ENCODE data around the gene NAIF1.
"Not testable (repeated sequence)": the region's sequence is repeated elsewhere in the genome, so short reads cannot be mapped to it uniquely, and the experiment has no call there.

The NAIF1 gene

DNA sequence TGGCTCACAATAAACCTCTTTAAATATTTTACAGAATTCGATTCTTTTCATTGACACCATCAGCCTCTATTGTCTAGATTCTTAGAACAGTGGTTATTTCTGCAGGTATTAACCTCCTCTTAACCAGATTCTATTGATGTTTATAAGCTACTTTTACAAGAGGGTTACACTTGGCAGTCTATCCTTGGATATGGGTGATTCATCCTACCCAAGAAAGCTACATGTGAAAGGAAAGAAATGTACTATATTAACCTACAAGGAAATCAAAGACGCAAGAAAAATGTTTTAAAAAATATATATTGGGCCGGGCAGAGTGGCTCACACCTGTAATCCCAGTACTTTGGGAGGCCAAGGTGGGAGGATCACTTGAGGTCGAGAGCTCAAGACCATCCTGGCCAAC, 17.6 kb upstream of the NAIF1 start:
- DNase-seq = no peak

DNA sequence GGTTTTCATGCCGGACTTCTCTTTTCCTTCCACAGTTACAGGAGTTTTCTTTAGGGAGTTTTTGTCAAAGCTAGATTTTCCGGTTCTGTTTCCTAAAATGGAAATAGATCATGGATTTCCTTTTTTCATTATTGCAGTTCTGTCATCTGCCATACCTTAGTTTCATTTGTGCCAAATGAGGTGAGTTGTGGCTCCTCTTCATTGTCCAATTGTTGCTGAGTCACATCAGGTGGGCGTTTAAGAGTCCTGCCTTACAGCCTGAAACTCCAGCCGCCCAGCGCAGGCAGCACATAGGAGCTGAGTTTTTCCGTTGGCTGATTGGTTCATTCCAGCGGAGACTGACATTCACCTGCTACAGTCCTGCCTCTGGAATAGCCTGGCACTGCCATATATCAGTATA, 15.0 kb upstream of the NAIF1 start:
- DNase-seq = no peak

DNA sequence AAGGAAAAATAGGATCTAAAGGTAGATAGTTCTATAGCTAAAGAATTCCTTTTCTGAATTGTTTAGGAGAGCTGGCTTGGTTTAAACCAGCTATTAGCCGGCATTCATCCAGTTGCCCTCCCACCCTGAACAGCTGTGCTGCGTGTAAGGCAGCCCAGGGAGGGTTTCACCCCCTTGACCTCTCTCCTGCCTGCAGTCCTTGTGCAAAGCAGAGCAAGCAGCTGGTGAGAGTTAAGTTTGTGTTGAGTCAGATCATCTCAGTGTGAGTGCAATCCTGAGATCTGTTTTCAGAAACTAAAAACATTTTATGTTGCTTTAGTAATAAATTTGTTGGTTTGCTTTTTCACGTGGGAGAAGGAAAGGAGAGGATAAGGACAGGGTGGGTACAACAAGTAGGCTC, 13.9 kb upstream of the NAIF1 start:
- DNase-seq = no peak

DNA sequence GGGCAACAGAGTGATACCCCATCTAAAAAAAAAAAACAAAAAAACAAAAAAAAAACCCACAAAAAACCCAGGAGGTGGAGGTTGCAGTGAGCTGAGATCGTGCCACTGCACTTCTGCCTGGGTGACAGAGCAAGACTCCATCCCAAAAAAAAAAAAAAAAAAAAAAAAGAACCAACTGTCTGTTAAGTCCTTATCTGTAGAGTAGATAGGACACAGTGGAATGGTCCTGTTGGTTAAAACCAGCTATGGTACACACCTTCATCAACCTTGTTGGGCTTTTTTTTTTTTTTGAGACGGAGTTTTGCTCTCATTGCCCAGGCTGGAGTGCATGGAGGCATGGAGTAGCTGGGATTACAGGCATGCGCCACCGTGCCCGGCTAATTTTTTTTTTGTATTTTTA, 13.1 kb upstream of the NAIF1 start:
- DNase-seq = no peak

DNA sequence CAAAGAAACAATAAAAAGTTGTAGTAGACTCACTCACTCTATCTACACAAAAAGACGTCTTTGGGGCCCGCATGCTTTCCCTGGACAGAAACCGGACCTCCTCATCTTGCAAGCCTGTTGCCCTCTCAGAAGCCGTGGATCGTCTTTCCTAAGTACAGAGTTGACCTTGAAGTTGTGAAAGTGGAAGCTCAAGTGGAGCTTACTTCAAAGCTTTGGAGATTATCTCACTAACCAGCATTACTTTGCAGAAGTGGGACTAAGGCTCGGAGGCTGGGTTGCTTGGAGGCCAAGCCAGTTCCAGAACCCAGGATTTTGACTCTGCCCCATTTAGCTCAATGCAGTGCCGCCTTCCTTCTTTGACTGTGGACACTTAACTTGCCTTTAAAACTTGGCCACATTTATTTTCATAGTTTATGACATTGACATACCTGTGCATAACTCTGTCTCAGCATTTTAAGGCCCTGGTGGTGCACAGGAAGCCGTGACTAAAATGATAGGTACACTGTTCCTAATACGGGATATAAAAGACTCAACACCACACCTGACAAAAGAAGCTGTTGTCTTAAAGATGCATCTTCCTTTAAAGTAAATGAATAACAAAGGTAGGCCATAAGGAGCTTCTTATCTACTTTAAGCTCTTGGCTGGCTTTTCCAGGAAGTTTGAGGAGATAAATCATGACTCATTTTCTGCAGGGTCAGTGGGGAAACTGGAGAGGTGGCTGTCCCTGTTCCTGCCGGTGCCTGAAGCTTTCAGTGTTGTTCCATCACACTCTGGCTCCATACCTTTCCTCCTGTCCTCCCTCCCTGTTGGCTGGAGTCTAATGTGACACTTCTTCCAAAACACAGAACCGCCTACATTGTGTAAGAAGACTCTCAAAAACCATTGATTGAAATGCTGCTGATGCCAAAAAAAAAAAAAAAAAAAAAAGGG, 11.6 kb upstream of the NAIF1 start:
- no peak for DNase-seq

DNA sequence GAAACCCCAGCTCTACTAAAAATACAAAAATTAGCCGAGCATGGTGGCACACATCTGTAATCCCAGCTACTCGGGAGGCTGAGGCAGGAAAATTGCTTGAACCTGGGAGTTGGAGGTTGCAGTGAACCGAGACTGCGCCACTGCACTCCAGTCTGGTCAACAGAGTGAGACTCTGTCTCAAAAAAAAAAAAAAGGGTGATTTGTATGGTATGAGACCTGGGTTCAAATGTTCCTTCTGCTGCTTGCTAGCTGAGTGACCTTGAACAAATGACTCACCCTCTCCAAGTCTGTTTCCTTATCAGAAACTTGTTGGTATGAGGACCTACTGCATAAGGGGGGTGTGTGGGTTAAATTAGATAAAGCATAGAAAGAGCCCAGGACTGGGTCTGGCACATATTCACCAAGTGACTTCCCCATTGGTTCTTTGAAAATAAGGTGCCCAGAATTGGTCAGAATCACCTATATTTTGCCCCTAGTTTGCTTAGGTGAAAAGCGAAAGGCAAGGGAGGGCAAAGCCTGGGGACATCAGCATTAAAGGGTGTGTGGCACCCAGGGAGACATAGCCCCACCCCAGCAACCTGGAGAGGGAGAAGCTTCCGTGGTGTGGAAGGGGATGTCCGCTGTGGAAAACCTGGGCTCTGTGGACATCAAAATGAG, 10.9 kb upstream of the NAIF1 start:
- DNase-seq = no peak

DNA sequence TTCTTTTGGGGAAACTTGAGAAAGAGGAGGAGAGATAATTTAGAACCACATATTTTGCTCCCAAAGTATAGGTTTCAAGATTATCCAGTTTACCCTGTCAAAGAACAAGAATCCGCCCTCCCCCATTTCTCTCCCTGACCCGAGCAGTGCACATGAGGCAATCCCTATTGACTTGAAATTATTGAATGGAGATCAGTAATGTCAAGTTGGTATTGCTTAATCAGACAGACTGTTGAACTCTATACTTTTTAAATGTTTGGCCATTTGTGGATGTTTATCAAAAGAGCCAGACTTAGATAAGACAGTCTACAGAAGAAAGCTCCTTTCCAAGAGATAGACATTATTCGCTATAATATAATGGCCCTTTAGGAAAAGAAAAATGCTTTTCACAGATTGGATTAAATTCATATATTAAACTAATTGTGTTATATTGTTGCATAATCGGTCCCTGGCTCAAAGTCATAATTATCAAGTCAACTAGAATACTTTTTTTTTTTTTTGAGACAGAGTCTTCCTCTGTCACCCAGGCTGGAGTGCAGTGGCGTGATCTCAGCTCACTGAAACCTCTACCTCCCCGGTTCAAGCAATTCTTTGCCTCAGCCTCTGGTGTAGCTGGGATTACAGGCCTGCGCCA, 6.2 kb upstream of the NAIF1 start:
- DNase-seq = no peak

DNA sequence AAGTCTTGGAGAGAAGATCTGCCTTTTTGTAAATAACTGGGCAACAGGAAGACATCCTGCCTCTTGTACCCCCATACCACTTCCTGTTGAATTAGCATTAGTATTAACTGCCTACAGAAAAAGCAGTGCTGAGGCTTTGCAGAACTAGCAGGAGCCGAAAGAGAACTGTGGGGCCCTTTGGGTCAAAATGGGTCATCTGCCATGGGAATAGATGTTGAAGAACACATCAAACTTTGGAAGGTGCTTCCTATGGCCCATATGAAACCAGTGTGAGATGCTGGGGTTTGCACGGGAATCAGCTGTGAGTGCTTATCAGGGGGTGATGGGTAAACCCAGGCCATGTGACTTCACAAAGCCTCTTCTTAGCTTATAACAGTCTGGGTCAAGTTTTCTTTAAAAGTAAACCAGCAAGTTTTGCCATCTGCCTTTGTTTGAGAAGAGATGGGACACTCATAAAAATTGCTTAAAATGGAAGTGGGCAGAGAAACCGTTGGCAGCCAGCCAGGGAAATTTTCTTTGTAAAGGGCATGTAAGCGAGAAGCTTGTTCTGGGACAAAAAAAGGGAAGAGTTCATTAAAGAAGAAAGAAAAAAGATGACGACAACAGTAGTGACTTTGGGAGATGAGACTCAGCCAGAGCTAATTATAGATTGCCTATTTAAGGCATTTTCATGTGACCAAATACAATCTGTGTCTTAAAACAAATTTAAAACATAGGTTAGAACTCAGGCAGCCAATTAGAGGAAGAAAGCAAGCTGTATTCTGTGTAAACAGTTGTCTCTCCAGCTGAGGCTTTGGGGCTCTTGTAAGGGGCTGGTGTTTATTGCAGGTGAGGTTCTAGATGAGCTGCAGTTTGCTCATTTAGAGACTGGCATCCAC, 5.3 kb upstream of the NAIF1 start:
- peak; percentile 55 for DNase-seq

DNA sequence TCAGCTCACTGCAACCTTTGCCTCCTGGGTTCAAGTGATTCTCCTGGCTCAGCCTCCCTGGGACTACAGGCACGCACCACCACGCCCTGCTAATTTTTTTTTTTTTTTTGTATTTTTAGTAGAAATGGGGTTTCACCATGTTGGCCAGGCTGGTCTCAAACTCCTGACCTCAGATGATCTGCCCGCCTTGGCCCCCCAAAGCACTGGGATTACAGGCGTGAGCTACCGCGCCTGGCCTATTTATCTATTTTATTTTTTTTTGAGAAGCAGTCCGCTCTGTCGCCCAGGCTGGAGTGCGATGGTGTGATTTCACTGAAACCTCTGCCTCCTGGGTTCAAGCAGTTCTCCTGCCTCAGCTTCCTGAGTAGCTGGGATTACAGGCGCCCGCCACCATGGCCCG, 4.4 kb upstream of the NAIF1 start:
- DNase-seq = not testable (repeated sequence)

DNA sequence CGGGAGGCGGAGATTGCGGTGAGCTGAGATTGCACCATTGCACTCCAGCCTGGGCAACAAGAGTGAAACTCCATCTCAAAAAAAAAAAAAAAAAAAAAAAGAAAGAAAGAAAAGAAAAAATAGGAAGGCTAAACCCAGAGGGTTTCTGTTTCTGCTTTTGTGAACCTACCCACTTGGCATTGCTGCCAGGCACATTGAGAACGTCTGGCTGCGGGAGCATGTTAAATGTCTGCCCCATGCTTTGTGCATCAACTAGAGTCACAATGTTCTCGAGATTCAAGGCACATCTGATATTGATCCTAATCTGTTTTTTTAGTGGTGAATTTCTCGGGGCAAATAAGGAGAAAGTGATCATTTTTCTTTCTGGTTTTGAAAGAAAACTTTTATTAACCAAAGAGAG, 3.8 kb upstream of the NAIF1 start:
- DNase-seq = no peak

DNA sequence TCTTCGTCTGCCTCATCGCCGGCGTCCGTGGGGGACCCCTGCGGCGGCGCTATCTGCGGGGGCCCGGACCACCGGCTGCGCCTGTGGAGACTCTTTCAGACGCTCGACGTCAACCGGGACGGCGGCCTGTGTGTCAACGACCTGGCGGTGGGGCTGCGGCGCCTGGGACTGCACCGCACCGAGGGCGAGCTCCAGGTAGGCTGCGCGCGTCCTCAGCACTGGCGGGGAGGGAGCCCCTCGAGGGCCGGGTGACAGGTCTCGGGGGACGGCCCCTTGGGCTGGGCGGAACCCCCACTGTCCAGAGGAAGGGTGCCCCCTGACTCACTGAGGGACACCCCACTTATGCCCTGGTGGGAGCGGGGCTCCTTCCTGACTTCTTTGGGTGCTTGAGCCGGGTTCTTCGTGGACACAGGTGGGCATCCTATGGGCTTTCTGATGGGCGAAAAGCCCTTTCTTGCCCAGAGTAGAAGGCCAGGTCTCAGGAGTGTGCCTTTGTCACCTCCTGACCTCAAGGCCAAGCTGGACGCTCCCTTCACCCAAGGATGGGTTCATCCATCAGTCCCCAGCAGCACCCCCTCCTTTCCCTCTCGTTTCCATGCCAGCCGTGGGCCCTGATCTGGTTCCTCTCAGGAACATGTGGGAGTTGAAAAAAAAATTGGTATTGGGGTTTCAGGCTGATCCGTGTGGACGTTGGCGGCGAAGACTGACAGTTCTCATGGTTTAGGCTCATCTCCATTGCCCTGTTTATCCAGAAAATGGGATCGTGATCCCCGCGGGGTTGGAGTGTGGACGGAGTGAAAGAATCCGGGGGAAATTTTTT, 1.5 kb upstream of the NAIF1 start:
- DNase-seq = no peak

DNA sequence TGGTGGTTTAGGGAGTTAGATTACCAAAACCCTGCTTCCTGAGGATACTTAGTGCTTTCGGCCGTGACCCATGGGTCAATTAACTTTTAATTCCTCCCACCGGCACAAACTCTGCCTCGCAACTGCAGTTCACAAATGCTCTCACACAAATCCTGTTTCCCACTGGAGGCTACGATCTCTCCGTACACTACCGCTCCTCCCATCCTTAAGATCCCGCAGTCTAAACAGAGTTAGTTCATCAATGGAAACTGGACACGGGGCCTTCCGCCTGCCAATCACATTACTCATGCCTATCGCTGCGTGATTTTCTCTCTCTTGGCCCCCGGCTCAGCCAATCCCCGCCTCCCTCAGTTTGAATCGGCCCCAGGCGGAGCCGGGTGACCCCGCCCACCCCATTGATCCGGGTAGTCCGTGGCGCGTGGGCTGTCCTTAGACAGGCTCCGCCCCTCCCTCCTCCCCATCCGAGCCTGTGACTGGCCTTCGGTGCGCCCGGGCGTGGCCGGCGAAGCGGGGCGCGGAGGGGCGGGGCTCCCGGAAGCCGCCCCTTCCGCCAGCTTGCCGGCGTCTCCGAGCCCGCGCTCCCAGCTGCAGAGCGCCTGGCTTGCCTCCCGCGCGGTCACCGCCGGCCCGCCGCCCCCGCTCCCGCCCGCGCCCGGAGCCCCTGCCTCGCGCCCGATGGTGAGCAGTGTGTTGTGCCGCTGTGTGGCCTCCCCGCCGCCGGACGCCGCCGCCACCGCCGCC, 695 bp upstream of the NAIF1 start, which contains the start of gene SLC25A25:
SLC25A25 (plus strand) TSS at position 588 of the 741 bp plus-strand sequence; CDS start at position 676, 88 bp downstream.
- peak; percentile 94 for DNase-seq

DNA sequence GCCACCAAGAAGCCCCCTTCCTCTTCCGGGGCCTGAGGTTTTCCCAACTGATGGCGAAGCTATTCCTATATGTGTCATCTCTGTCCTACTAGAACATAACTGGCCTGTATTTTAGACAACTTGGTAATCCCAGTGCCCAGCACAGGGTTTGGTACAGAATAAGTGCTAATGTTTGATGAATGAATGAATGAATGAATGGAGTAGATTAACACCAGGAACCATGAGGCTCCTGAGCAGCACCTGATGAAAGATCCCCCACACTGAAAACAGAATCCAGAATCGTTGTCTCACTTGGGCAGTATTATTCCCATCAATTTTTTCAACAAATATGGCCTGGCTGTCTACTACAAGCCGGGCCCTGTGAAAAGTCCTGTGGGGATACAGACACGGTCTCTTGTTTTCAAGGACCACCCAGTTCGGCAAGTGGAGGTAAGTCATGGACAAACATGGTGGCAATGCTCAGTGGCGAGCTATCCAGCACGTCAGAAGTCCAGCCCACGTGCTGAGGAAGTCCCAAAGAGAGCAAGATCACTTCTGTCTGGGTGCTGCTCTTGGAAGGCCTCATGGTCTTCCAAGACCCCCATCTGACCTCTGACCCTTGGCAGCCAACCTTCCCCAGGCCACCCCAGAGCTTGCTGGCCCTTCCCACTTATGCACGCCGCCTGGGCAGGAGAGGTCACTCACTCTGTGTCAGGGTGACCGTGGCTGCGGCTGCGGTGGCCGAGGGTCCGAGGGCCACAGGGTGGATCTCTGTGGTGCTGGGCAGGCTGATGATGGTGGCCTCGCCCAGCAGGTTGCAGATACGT, 1.0 kb downstream of the NAIF1 start:
- DNase-seq = no peak

DNA sequence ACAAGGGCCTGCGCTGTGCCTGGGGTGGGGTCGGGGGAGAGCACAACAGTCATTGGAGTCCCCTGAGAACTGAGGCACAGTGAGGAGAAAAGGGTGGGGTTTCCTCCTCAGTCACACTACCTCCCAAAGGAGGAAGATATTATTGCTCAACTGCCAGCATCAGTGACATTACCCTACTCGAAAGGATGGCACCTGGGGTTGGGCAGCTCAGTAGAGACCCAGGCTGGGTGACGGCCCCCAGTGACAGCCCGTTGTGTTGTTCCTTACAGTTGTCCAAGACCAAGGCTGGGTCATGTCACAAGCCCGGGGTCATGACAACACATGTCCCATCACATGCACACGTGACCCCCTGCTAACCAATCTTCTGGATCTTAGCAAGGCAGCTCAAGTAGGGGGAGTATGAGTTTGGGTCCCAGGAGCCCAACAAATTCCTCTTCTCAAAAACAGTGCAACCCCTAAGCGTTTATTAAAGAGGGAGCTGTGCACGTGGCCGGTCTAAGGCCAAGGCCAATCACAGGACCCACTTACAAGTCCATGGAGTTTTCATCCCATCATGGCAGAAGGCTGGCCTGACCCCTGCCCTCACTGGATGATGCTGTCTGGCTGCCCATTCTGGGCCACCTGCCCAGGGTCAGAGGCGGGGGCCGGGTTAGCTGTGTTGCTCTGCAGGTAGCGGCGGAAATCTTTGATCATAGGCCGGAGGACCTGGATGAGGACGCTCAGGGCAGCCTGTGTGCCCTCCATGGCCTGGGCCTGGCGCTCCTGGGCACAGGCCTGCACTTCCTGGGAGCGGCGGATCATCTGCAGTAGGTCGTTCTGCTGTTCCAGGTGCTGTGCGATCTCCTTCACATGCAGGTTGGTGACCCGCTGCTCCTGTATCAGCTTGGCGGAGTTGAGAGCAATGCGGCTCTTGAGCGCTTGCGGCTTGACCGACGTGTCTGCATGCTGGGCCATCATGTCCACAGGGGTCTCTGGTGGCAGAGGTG, 4.0 kb downstream of the NAIF1 start:
- no peak for DNase-seq

DNA sequence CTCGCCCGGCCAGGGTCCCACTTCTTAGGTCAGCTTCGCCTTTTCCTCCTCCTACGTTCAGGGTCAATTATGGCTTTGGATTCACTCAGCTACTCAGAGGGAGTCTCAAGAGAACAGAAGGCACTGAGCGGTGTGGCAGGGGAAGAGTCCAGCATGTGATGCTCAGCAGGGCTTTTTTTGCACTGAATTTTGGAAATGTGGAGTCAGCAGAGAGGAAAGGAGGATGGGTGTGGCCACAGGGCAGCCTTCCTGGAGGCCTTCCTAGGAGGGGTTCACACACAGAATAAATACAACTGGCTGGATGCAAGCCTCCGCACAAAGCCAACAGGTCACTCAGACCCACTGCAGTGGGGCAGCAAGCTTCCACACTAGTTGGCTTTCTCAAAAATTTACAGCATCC, 4.8 kb downstream of the NAIF1 start:
- DNase-seq = no peak

DNA sequence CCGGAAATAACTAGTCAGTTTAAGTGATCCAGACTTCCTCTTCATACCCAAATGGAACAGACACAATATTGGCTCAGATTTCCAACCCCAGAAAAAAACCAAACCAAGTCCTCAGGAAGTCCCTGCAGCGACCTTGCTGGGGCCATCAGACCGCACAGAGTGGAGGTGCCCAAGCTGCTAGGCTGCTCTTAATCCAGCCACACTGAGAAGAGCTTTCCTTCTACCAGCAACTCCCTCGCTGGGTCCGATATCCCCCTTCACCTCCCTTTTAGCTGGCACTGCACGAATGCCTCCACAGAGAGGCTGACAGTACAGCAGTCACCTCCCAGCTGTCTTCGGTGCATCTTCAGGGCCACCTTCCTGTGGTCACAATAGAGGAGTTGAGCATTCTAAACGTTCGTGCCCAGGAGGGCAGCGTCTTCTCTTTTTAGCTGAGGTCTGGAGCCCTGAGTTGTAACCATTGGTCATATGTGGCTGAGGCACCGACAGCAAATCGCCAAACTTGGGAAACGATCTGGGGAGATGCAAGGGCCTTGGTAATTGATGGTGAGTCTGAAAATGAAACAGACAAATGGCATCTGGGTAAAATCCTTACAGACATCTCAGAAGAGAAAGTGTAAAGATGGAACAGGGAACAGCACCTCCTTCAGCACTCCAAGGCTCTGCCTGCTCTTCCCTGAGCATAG, 5.7 kb downstream of the NAIF1 start:
- no peak for DNase-seq

DNA sequence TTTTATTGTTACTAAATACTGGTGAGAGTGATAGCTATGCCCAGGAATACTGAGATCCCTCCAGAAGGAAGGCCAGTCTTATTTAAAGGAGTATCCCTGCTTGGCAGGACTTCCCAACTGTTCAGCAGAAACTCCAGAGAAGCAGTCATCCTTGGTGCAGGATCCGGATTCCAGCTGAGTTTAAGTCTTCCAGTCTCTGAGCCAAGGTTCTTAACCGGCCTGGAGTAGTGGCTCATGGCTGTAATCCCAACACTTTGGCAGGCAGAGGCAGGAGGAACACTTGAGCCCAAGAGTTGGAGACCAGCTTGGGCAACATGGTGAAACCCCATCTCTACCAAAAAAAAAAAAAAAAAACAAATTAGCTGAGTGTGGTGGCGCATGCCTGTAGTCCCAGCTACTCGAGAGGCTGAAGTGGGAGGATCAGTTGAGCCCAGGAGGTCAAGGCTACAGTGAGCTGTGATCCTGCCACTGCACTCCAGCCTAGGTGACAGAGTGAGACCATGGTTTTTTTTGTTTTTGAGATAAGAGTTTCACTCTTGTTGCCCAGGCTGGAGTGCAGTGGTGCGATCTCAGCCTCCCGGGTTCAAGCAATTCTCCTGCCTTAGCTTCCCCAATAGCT, 7.6 kb downstream of the NAIF1 start:
- DNase-seq = peak; percentile 41
